DMS 273 treated with DMSO at 0.1 percent for 48 hours (cell line): ENCODE data around the gene KANK3.
"Not testable (repeated sequence)": the region's sequence is repeated elsewhere in the genome, so short reads cannot be mapped to it uniquely, and the experiment has no call there.

Source experiments
- DNase-seq: peaks from one replicate; lab custom pipeline; 2025; lab: John Stamatoyannopoulos, UW

The KANK3 gene

DNA sequence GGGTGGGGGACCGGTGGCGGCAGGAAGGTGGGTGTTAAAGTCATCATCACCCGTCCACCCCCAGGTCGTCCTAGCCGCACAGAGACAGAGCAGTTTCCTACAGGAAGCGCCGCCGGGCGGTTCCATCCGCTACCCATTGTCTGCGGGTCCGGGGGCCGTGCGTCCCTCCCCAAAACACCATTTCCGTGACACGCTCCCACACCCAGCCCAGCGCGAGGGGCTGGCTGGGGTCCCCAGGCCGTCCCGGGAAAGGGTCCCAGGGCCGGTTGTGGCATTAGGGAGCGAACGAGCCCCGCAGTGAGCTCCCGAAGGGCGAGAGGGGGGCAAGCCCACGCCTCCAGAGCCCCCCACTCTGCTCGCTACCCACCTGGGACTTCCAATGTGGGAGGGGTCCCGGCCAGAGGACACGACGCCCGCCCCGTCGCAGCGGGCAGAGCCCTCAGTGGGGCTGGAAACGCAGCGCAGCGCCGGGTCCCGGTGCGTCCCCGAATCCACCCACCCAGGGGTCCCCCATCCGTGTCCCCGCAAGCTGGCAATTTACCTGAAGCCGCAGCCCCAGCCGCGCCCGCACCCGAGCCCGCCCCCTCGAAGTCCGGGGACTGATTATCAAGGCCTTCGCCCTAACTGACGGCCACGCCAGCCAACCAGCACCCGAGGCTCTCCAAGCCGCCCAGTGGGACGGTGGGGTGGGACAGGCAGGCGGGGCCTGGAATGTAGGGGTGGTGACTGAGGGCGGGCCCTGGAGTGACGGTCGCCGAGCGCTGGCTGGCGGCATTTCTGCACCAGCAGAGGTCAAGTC, at the start of gene KANK3:
Gene KANK3, minus strand, starts transcription at position 579 of the 799 bp plus-strand sequence. CDS start 5,434 bp downstream, outside the sequence.
- DNase-seq = peak; percentile 67

DNA sequence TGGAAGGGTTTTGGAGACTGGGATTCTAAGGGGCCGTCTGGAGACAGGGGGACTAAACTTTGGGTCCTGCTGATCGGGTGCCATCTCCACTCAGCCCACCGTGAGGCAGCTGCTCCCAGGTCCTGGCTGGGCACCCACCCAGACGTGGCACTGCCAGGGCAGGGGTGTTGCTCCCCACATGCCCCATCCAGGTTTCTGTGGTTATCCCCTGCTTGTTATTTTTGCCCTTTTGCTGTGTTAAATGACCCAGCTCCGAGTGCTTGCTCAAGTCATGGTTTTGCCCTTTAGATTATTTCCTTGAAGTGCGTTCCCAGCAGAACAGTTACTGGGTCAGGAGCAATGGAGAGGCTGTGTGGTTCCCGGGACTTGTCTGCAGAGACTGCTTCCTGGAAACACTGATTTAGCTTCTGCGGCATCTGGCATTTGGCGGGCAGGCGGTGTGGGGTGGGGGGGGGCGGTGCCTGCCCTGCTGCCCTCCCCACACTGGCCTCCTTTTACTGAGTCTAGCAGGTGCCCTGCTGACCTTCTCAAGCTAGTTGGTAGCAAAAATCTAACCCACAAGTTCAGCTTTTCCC, 49.0 kb upstream of the KANK3 start:
- DNase-seq = no peak

DNA sequence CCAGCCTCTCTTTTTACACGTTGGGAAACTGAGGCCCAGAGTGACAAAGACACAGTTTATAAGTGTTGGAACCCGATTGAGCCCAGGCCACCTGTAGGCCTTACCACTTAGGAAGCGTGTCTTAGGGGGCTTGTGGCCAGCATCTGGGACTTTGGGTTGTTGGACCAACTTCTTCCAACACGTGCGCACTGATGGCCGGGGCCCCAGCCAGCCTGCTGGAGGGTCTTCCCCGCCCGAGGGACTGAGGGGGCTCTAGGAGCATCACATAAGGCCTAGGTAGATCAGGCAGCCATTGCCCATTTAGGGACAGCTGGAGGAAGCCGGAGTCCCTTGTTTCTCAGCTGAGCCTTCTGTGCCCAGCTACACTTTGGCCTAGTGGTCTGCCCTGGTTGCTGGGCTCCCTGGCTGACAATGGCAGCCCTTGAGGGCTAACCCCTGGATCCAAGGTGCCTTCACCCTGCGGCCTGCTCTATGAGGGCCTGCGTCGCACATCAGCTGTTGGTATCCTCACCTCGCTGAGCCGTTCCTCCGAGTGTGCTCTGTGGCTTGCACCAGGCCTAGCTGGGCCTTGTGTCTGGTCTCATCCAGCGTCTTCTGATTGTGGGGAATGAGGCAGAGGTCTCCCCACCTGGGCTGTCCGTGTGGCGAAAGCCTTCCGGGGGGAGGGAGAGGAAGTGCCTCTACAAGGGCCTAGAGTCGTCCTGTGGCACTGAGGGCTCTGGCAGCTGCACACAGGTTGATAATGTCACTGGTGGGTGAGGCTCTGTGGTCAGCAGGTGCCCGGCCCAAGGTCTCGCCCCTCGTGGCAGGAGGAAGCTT, 48.3 kb upstream of the KANK3 start:
- DNase-seq = no peak

DNA sequence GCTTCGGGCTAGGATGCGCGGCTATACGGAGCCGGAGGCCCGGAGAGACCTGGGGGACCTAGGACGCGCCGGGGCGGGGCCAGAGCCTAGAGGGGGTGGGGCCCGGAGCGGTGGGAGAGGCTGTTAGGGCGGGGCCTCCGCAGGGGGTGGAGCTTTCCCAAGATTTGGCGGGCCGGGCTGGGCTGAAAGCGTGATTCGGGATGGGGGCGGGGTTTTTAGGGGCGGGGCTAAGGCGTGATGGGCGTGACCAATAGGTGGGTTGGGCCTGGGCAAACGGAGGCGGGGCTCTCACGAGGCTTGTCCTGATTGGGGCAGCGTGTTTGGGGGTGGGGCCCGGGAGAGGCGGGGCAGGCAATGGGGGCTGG, 47.5 kb upstream of the KANK3 start:
- DNase-seq = peak; percentile 61

DNA sequence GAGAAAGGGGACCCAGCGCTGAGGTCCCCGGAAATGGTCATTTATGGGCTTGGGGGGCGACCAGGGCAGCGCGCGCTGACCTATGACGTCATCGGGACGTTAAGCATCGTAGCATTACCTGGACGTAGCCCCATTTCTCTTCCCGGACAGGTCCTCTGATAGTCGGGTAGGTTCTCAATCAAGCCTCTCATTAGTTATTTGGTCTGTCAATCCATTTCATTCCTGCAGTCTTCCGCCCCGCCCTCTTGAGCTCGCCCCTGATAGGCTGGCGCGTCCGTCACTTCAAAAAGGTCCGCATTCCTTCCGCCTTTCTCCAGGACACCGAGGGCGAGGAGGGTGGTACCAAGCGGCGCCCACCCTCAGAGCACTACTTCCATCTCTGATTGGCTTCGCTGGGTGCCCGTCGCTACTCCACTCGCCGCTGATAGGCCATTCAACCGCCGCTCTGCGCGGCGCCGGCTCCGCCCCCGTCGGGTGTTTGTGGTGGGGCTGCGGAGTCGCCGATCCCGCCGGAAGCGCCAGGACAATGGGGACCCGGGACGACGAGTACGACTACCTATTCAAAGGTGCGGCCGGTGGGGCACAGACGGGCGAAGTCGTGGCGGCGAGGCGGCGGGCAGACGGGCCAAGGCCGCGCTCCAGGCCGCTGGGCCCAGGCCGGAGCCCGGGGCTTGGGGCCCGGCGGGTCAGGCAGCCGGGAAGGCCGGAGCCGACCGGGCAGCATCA, 47.0 kb upstream of the KANK3 start, which contains the start of gene RAB11B:
Gene RAB11B, plus strand, starts transcription at position 470 of the 726 bp plus-strand sequence. Its CDS starts 57 bp downstream, at position 527.
- DNase-seq = peak; percentile 99

DNA sequence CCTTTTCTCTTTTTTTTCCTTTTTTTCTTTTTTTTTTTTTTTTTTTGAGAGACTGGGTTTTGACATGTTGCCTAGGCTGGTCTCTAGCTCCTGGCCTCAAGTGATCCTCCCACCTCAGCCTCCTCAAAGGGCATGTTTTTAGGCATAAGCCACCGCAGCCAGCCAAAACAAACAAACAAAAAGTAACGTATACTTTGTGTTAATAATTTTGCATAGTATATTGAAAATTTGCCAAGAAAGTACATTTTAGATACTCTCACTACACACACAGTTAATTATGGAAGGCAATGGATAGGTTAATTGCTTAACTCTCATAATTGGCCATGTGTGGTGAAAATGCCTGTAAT, 45.5 kb upstream of the KANK3 start:
- no peak for DNase-seq

DNA sequence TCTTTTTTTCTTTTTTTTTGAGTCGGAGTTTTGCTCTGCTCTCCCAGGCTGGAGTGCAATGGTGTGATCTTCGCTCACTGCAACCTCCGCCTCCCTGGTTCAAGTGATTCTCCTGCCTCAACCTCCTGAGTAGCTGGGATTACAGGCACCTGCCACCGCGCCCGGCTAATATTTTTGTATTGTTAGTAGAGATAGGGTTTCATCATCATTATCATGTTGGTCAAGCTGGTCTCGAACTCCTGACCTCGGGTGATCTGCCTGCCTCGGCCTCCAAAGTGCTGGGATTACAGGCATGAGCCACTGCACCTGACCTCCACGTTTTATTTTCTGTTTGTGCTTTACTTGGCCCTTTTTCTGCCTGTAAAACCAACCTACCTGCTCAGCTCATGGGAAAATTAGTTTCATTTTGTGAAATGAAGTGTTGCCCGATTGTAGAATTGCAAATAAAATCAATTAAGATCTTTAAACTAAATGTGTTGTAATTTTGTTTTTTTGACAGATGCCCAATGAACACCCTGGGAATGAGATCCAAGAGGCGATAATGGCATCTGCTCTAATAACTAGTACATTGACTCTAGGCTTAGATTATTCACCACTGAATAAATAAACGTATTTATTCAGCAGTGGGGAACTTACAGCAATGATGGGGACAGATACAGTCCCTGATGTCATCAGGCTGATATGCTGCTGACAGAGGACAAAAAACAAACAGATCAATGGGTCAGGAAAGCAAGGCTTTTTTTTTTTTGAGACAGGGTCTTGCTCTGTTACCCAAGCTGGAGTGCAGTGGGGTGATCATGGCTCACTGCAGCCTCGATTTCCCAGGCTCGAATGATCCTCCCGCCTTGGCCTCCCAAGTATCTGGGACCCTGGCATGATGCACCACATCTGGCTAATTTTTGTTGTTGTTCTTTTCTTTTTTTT, 44.9 kb upstream of the KANK3 start:
- no peak for DNase-seq

DNA sequence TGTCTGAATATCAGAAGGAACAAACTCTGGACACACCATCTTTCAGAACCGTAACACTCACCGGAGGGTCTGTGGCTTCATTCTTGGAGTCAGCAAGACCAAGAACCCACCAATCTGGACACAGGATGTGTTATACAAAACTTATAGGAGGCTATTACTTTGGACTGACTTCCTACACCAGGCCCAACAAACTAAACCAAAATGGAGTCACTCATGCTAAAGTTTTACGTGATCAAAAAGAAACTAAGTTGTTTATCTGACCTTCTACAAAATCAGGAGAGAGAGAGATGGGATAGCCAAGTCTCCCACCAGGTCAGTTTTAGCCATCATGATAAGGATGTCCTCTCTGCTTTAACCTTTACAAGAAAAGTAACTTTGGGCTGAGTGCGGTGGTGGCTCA, 43.9 kb upstream of the KANK3 start:
- no peak for DNase-seq

DNA sequence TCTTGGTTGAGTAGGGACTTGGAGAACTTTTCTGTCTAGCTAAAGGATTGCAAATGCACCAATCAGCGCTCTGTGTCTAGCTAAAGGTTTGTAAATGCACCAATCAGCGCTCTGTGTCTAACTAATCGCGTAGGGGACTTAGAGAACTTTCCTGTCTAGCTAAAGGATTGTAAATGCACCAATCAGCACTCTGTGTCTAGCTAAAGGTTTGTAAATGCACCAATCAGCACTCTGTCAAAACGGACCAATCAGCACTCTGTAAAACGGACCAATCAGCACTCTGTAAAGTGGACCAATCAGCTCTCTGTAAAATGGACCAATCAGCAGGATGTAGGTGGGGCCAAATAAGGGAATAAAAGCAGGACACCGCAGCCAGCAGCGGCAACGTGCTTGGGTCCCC, 43.4 kb upstream of the KANK3 start:
- DNase-seq = not testable (repeated sequence)

DNA sequence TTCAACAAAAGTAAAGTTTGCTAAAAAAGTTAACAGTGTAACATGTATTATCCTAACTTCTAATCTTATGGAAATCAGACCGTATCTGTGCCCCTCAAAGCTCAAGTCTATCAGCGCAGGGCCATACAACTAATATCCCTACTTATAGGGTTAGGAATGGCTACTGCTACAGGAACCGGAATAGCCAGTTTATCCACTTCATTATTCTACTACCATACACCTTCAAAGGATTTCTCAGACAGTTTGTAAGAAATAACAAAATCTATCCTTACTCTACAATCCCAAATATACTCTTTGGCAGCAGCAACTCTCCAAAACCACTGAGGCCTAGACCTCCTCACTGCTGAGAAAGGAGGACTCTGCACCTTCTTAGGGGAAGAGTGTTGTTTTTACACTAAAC, 42.5 kb upstream of the KANK3 start:
- DNase-seq = not testable (repeated sequence)

DNA sequence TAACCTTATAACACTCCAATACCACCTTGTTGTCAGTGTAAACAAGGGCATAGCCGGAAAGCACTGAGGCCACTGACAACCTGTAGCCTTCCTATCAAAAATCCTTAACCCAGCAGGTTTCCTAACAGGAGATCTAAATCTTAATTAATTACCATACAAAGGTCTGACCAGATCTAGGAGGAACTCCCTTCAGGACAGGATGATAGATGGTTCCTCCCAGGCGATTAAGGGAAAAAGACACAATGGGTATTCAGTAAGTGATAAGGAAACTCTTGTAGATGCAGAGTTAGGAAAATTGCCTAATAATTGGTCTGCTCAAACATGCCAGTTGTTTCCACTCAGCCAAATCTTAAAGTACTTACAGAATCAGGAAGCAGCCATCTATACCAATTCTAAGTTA, 42.0 kb upstream of the KANK3 start:
- not testable (repeated sequence) for DNase-seq

DNA sequence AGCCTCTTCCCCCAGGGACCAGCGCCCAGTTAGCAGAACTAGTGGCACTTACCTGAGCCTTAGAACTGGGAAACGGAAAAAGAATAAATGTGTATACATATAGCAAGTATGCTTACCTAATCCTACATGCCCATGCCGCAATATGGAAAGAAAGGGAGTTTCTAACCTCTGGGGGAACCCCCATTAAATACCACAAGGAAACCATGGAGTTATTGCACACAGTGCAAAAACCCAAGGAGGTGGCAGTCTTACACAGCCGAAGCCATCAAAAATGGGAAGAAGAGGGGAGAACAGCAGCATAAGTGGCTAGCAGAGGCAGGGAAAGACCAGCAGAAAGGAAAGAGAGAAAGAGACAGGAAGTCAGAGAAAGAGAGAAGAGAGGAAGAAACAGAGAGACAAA, 41.5 kb upstream of the KANK3 start:
- DNase-seq = not testable (repeated sequence)

DNA sequence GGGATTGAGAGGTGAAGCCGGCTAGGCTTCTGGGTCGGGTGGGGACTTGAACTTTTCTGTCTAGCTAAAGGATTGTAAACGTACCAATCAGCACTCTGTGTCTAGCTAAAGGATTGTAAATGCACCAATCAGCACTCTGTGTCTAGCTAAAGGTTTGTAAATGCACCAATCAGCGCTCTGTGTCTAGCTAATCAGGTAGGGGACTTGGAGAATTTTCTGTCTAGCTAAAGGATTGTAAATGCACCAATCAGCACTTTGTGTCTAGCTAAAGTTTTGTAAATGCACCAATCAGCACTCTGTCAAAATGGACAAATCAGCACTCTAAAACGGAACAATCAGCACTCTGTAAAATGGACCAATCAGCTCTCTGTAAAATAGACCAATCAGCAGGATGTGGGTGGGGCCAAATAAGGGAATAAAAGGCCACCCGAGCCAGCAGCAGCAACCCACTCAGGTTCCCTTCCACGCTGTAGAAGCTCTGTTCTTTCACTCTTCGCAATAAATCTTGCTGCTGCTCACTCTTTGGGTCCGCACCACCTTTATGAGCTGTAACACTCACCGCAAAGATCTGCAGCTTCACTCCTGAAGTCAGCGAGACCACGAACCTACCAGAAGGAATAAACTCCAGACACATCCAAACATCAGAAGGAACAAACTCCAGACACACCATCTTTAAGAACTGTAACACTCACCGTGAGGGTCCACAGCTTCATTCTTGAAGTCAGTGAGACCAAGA, 36.3 kb upstream of the KANK3 start:
- not testable (repeated sequence) for DNase-seq

DNA sequence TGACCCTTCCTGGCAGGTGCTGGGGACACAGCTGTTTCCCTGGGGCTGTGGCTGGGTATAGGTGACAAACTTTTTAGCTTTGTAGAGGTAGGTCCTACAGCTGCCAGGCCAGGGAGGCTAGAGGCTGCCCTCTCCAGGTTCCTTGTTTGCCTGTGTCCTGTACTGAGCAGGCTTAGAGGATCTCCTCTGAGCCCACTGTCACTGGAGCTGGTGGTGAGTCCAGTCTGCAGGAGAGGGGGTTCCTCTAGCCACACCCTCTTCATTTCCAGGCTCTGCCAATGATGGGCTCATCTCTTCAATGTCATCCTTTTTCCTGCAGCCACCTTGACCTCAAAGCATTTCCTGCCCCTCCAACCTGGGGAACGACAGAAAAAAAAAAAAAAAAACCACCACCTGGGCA, 34.5 kb upstream of the KANK3 start:
- no peak for DNase-seq

DNA sequence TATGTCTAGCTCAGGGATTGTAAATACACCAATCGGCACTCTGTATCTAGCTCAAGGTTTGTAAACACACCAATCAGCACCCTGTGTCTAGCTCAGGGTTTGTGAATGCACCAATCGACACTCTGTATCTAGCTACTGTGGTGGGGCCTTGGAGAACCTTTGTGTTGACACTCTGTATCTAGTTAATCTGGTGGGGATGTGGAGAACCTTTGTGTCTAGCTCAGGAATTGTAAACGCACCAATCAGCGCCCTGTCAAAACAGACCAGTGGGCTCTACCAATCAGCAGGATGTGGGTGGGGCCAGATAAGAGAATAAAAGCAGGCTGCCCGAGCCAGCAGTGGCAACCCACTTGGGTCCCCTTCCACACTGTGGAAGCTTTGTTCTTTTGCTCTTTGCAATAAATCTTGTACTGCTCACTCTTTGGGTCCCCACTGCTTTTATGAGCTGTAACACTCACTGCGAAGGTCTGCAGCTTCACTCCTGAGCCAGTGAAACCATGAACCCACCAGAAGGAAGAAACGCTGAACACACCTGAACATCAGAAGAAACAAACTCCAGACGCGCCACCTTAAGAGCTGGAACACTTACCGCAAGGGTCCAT, 33.4 kb upstream of the KANK3 start:
- DNase-seq = not testable (repeated sequence)

DNA sequence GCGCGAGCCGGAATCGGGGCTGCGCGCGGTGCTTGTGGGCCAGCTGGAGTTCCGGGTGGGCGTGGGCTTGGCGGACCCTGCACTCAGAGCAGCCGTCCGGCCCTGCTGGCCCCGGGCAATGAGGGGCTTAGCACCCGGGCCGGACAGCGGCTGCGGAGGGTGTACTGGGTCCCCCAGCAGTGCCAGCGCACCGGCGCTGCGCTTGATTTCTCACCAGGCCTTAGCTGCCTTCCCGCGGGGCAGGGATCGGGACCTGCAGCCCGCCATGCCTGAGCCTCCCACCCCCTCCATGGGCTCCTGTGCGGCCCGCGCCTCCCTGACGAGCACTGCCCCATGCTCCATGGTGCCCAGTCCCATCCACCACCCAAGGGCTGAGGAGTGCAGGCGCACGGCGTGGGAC, 32.7 kb upstream of the KANK3 start:
- DNase-seq = not testable (repeated sequence)

DNA sequence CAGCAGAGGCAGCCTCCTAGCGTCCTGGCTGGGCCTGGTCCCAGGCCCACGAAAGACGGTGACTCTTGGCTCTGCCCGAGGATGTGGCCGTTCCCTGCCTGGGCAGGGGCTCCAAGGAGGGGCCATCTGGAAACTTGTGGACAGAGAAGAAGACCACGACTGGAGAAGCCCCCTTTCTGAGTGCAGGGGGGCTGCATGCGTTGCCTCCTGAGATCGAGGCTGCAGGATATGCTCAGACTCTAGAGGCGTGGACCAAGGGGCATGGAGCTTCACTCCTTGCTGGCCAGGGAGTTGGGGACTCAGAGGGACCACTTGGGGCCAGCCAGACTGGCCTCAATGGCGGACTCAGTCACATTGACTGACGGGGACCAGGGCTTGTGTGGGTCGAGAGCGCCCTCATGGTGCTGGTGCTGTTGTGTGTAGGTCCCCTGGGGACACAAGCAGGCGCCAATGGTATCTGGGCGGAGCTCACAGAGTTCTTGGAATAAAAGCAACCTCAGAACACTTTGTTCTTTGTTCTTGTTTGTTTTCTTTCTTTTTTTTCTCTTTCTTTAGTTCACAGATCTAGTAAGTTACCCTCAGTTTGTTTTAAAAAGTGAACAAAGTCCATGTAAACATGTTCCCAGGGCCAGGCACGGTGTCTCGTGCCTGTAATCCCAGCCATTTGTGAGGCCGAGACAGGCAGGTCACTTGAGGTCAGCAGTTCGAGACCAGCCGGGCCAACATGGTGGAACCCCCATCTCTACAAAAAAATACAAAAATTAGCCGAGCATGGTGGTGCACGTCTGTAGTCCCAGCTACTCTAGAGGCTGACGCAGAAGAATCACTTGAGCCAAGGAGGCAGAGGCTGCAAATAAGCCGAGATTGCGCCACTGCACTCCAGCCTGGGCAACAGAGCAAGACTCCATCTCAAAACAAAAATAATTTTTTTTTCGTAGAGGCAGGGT, 31.1 kb upstream of the KANK3 start:
- no peak for DNase-seq

DNA sequence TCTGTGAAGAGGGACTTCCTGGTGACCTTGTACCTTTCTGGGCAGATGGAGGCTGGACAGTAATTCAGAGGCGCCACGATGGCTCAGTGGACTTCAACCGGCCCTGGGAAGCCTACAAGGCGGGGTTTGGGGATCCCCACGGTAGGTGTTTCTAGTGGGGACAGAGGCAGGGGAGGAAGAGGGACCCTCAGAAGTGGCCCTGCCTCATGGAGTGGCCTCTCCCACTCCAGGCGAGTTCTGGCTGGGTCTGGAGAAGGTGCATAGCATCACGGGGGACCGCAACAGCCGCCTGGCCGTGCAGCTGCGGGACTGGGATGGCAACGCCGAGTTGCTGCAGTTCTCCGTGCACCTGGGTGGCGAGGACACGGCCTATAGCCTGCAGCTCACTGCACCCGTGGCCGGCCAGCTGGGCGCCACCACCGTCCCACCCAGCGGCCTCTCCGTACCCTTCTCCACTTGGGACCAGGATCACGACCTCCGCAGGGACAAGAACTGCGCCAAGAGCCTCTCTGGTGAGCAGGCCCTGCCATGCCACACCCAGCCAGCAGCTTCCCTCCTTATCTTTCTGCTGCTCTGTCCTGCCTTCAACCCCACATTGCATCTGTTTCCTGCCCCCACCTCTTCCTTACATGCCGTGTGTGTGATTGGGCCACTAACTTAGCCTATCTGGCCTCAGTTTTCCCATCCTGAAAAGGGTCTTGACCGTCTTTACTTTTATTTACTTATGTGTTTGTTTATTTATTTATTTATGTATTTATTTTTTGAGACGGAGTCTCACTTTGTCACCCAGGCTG, 28.1 kb upstream of the KANK3 start:
- no peak for DNase-seq
